GM18909 (cell line): ENCODE results near the gene VAT1L.
A peak's percentile ranks its signal among the peaks of the same experiment; 100 is the strongest.
"Not testable (repeated sequence)": the region's sequence is repeated elsewhere in the genome, so short reads cannot be mapped to it uniquely, and the experiment has no call there.

Experiments
- ATAC-seq: cut with Tn5 transposase; IDR thresholded peaks from one replicate; pipeline ENCODE4 v1.9.1; 2021; ENCODE audit warnings: mild to moderate bottlenecking; ENCODE audit not compliant: unreplicated experiment, poor library complexity

VAT1L gene

GRCh38 chr16:77977339-77977738 lies 189.0 kb downstream of the VAT1L start:
- ATAC-seq, result no peak

GRCh38 chr16:77985111-77985510 lies 196.7 kb downstream of the VAT1L start:
- ATAC-seq, result no peak

DNA sequence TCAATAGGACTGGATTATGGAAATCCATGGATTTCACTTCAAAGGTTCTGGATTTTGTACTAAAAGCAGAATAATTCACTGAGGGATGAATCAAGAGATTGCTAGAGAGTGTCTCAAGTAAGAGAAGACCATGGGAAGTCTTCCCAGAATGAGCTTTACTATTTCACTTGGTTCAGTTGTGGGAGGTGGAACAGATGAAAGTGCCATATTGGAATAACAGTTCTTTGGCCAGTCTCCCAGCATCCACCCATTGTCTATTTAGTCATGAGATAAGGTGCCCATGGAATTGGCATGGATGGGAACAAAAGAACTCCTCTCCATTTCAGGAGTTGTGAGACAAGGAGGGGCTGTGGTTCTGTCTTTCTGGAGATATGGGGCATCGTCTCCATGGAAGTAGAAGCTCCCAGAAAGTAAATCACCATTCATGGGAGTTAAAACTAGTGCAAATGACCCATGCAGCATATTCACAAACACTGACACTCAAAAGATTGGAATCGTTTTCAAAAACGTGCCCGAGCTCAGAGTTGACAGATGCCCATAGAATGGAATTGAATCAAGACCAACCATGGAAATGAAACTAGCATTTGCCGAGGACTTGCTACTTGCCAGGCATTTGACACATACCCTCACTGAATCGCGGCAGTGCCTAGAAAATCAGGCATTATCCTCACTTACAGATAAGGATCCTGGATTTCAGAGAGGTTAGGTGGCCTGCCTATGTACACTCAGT lies 197.8 kb downstream of the VAT1L start:
- no peak for ATAC-seq

DNA sequence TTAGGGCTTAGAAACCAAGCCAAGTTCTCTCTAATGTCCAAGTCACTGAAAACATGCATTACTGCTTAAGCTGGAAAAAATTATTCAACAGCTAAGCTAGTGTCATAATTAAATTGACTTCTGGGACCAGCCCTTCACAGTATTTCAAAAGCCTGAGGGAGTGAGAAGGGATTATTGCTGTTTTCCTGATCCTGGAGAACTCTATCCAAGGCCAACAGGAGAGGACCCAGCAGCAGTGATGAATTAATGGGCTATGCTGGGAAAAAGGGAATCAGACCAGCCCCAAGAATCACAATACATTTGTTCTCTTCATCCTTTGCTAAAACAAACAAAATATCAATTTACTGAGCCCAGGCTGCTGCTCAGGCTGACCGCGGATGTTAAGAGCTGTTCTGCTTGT lies 199.4 kb downstream of the VAT1L start:
- no peak for ATAC-seq

GRCh38 chr16:77989846-77990245 lies 201.5 kb downstream of the VAT1L start:
- no peak for ATAC-seq

DNA sequence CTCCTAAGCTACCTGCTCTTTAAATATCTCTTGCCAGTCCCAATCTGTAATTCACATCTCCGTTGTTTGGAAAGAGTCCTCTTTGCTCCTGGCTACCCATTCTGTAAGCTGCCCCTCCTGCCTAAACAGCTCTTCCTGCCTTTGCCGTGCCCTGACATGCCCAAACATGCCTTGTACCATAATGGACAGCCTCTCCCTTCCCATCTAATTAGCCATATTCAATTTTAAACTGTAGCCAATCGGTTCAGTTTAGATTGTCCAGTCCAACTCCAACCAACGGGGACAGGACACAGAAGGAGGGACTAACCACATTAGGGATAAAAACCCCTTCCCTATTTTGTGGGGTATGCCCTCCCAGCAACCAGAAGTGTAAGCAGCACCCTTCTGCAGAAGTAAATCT lies 203.3 kb downstream of the VAT1L start:
- ATAC-seq, result no peak

- ATAC-seq, result not testable (repeated sequence)
These were observed 204.0 kb downstream of the VAT1L start for GRCh38 chr16:77992381-77992780.

- ATAC-seq, result no peak
These were observed 205.0 kb downstream of the VAT1L start for GRCh38 chr16:77993111-77993985.

DNA sequence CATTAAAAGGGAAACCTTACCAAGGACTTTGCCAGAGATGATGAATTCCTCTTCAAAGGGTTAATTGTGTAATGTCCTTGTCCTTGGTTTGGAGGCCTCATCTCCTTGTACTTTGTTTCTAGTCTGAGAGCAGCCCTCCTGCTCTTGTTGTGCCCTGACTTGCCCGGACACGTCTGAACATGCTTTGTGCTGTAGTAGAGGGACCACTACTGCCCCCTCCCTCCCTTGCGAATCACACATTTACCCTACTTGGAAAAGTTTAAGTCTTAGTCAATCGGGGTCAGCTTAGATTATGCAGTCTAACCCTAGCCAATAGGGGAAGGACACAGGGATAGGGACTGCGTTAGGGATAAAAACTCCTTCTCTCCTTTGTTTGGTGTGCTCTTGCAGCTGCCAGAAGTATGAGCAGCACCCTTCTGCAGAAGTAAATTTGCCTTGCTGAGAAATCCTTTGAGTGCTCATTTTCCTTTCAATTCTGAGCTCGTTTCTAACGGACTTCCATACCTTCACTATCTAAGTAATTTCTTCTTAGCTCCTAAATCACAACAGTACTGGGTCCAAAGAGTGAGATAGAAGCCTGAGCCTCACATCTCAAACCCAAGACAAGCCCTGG lies 207.6 kb downstream of the VAT1L start:
- ATAC-seq, result no peak

GRCh38 chr16:77998350-77999023 lies 210.1 kb downstream of the VAT1L start:
- no peak for ATAC-seq

DNA sequence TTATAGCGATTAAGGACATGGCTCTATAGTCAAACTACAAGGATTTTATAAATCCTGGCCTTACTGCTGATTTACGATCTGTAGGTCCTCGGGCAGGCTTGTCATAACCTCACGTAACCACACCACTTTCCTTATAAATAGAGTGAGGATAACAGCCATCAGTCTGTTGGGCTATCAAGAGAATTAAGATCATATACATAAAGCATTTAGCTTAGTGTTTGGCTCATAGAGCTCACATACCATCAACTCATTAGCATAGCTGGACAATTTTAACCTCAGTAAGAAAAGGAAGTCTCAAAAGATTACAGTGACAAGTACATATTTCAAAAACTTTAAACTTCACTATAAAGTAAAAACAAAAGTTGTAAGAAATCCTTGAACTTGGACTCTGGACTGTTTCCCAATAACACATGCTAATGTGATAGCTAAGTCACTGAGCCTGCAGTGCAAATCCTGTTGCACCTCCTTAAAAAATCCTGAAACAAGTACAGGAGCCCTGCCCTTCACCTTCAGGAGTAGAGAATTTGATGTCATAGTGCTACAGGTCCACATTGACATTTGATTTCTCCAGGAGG lies 213.2 kb downstream of the VAT1L start:
- no peak for ATAC-seq

- peak; percentile 99 for ATAC-seq
These were observed 214.7 kb downstream of the VAT1L start for GRCh38 chr16:78002915-78003538.

DNA sequence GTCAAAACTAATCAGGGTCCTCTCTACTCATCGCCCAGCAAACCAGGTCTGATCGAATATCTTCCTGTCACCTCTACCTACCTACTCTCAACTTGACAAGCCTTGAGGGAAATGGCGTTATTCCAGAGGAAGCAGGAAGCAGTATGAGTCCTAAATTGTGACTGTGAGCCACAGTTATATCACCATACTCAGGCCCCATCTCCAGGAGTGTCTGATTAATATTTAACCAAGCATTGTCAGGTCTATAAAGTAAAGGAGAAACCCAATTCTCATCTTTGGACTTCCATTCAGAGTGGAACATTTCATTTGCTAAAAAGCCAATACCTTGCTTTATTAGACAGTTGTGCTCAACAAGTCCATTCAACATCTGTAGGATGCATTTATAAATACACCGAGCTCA lies 216.2 kb downstream of the VAT1L start:
- no peak for ATAC-seq

GRCh38 chr16:78005881-78006280 lies 217.5 kb downstream of the VAT1L start:
- no peak for ATAC-seq

GRCh38 chr16:78007121-78007520 lies 218.8 kb downstream of the VAT1L start:
- ATAC-seq, result no peak

GRCh38 chr16:78022347-78023060 lies 234.1 kb downstream of the VAT1L start, which contains the start of gene CLEC3A:
Gene CLEC3A (plus strand): TSS chr16:78022548. CDS start chr16:78022627, 79 bp downstream.
- ATAC-seq, result no peak

- ATAC-seq, result no peak
These were observed 235.8 kb downstream of the VAT1L start for GRCh38 chr16:78024159-78024558.

- ATAC-seq, result no peak
These were observed 237.3 kb downstream of the VAT1L start for GRCh38 chr16:78025631-78026030.

DNA sequence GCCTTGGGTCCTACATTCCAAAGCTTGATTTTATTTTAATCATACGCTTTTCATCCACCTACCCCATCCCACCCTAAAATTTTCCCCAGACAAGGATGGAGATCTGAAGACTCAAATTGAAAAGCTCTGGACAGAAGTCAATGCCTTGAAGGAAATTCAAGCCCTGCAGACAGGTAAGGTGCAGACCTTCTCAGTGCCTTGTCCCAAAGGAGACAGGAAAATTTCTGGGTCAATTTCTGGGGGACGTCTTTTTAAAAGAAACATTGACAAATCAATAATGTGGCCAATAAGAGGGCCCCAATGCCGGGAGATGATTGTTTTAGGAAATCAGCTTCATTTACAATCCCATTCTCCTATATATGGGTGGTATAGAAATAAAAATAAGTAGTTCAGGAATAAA lies 239.7 kb downstream of the VAT1L start:
- no peak for ATAC-seq
